K562 (cell line): ENCODE data around the gene PRKG1.

Source experiments
- ETV5 ChIP-seq: sonication (generic); formaldehyde crosslinking; IDR thresholded peaks from 2 replicates; pipeline ENCODE4 v1.4.0; 2020; ENCODE audit warnings: low read depth, mild to moderate bottlenecking, missing genetic modification reagents
- ZC3H11A ChIP-seq: IDR thresholded peaks from 2 replicates; pipeline ENCODE4 v1.6.1; 2012; ENCODE audit warnings: low read depth, low read length, improper control_type of control experiment
- TF ChIP-seq, protein P1 (sequence below): fragments of 250-450 bp; sonication (Bioruptor Pico); IDR thresholded peaks from 2 replicates; pipeline ENCODE4 v1.4.0; 2020; ENCODE audit warnings: mild to moderate bottlenecking

DNA sequence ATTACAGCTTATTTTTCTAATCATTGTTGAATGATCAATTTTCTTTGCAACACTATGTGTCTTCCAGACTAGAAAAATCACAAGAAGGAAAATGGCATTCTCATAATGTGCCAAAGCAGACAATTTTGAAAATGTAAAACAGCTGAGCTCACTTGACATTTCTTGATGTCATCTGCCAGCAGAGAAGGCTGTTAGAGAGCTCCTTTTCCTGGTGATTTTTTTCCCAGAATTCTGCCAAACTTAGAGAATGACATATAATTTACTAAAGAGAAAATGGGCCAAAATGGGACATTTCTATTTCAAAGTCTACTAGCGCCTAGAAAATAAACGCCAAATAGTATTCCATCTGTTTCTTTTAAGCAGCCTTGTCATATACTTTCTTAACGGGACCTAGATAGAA is 714.0 kb downstream of the PRKG1 start:
- no peak for TF ChIP-seq ETV5 (CRISPR knock-in tag)
- TF ChIP-seq ZC3H11A: no peak
- TF ChIP-seq, protein P1, sequence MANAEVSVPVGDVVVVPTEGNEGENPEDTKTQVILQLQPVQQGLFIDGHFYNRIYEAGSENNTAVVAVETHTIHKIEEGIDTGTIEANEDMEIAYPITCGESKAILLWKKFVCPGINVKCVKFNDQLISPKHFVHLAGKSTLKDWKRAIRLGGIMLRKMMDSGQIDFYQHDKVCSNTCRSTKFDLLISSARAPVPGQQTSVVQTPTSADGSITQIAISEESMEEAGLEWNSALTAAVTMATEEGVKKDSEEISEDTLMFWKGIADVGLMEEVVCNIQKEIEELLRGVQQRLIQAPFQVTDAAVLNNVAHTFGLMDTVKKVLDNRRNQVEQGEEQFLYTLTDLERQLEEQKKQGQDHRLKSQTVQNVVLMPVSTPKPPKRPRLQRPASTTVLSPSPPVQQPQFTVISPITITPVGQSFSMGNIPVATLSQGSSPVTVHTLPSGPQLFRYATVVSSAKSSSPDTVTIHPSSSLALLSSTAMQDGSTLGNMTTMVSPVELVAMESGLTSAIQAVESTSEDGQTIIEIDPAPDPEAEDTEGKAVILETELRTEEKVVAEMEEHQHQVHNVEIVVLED: no peak
